Stimulated activated CD4-positive, alpha-beta T cell treated with anti-CD3 and anti-CD28 coated beads, TNF-alpha, amount 100 ng/mL, for 4 hours (primary cell): ENCODE results near the gene LDLRAP1.

Experiments used
- DNase-seq, 3 experiments: peaks; one replicate each; pipeline ENCODE4 v3.0.0-alpha.2; 2020; ENCODE audit warnings: low read depth in 3 of 3

The LDLRAP1 gene

DNA sequence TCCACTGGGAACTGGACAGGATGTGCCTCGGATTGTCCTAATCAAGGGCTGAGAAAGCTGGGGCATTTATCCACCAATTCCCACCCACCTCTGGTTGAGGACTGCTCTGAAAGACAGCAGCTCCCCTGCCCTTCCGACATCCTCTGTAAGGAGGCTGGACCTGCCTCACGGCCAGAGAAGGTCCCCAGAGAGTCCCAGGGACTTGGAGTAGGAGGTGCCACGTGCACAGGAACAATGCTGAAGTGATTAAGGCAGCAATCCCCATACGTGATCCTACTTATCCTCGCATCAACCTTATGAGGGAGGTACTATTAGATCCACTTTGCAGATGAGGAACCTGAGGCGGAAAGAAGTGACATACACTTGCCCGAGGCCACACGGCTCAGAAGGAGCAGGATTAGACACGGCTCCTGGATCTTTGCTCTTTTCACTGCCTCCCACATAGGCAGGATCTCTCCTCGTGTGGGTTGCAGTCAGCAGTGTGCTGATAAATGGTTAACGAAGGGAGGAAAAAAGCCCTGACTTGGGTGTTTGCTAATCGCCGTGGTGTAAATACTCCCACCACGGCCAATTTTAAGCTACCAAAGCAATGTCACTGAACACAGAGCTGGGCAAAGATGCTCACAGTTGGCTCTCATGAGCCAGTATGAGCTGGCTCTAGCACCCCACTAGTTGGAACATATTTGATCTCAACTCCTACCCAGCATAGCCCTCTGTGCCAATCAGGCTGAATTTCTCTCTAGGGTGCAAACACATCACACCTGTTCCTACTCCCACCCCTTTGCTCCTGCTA is 18.6 kb upstream of the LDLRAP1 start:
- no peak for DNase-seq

DNA sequence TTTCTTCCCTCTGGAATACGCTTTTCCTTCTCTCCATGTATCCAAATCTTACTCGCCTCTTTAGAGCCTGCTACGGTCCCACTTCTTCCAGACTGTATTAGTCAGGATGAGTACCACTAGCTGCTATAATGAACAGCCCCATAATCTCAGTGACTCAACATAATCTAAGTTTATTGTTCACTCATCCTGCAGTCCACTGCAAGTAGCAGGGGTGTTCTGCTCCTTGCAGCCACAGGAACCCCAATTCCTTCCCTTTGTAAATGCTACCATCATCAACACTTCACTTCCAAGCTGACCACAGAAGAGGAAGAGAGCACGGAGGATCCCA is 18.1 kb upstream of the LDLRAP1 start:
- no peak for DNase-seq

DNA sequence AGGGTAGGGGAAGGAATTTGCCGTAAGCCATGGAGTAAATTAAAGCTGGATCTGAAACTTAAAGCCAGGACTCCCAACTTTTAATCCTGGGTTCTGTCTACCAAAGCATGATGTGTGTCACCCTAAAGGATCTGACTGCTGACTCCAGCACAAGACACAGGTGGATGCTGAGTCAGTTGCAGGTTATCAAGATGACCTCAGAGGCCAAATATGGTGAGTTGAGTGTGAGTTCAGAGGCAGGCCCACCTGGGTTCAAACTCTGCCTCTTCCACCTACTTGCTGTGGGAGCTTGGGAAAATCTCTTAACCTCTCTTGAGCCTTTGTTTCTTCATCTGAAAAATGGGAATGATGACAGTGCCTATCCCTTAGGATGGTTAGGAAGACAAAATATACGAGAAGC is 16.7 kb upstream of the LDLRAP1 start:
- no peak for DNase-seq

DNA sequence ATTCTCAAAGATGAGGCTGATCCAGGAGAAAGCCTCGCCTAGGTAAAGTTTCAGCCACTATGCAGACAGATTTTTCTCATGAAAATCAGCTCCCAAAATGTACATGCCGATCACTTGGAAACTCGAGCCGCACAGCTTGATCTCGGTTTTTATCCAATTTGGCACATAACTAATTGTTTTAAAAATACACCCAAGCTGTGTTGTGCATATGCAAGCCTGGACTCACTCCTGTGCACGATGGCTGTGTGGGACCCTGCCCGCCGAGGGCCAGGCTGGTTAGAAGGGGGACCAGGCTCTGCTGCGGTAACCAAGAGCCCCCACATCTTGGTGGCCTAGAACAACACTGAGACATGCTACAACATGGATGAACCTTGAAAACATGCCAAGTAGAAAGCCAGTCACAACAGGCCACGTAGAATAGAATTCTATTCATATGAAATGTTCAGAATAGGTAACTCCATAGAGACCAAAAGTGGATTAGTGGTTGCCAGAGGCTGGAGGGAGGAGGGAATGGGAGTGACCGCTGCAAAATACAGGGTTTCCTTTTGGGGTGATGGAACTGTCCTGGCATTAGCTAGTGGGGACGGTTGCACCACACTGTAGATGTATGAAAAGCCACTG is 16.1 kb upstream of the LDLRAP1 start:
- DNase-seq, result no peak

DNA sequence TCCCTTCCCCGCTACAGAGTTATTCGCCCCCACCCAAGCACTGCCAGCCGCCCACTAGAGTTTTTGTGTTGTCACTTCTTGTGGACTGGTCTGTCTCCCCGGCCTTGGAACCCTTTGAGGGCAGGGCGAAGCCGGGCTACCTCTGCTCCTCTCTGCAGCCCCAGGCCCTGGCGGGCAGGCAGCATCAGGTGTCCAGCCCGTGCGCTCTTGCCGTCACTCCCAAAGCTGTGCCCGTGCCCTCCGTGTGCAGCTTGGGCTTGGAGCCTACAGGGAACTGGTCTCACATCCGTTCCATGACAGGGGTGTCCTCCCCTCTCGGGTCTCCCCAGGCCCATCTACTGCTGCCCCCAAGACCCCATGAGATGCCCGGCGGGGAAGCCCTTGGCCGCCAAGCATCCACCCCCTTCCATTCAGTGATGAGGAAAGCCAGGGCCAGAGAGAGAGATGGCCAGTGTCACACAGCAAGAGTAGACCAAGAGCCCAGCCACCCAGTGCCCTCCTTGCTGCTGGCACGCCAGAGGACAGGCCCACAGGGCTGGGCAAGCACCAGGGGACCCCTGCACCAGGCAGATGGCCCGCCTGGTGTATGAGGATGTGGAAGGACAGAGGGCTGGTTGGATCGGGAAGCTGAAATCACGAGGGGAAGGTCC is 15.3 kb upstream of the LDLRAP1 start:
- DNase-seq, result no peak

DNA sequence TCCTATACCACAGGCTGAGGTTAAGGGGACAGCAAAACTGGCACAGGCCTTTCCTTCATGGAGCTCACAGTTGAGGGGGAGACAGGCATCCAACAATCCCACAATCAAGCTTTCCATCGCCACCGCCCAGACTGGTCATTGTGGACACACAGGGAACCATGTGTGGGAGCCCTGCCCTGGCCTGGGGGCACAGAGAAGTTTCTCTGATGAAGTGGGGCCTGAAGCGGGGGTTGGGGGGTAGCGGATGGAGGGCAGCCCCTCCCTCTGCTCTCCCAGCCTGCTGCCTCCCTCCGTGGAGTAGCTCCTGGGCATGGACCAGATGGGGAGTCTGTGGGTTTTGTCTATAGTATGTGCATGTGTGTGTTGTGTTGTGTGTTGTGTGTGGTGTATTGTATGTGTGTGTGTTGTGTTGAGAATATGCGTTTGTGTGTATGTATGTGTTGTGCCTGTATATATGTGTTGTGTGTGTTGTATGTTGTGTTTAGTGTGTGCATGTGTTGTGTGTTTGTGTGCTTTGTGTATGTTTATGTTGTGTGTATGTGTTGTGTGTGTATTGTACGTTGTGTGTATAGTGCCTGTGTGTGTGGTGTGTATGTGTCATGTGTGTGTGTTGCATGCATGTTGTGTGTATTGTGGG is 14.4 kb upstream of the LDLRAP1 start:
- DNase-seq, result no peak

DNA sequence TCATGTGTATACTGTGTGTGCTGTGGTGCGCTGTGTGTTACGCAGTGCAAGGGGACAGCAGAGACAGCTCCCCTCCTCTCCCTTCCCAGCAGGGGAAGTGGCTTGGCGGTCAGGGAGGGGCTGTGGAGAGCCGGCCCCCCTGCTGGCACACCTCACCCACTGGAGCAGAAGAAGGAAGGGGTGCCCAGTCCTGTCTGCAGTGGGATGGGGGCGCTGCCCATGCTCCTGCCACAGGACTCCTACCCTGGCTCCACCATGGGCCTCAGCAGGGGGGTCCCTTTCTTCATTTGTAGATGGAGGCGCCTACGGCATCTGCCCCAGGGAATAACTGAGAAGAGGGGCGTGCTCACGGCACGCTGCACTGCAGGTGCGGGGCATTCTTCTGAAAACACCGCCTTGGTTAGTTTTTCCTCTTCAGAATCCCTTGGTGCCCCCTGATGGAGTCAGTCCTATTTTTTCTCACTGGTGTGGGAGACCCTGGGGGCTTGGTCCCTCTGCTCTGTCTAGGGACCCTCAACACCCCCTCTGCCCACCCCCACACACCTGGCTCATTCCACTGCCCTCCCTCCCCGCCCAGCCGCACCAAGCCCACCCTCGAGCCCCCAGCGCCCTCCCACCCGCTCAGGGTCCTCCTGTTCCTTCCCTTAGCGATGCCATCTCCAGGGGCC is 13.8 kb upstream of the LDLRAP1 start:
- no peak for DNase-seq

DNA sequence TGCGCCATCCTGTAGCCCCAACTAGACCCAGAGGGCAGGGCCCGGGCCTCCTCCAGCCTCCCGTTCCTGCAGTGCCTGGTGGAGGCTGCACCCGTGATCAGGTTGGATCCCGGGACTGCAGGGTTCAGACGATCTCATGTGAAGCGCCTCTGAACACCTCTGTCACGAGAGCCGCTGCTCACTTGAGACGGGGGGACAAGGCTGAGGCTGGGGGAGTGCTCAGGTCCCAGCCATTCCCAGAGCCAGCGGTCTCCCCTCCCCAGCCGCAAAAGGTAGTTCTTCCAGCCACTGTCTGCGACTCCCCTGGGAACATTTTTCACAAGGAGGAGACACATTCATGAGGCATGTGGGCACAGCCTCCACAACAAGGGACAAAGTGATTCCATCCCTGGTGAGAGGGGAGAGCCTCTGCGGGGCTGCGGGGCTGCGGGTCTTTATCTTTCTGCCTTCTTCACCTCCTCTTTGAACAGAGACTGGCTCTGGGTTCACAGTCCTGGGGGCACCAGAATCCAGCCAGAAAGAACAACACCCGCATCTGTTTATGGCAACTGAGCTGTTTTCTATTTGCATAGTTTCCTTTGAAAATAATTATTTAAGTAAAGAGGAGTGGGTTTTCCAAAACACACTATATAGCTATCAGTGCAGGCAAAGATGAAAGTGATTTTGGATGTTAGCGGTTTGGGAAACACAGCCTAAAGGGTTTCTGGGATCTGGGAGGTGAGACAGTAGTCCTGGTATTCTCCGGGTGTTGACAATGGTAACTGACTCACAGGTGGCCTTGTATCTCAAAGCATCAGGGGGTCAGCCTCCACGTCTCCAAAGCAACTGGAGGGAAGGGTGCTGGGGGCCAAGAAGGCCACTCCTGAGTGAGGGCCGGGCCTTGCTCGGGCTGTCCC is 13.0 kb upstream of the LDLRAP1 start:
- DNase-seq, result no peak

DNA sequence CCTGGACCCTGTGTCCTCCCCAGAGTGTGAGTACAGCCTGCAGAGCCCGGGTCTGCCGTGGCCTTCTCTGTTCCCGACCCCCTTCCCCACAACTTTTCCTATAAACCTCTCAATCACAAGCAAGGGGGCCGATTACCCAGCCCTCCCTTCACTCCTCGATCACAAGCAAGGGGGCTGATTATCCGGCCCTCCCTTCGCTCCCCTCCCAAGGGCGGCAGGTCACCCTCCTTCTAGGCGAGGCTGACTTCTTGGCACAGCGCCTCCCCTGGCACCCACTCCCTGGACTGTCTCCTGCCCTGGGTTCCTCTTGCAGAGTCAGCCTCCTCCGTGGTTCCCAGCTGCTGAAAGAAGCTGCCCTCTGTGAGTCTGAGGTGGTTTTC is 12.3 kb upstream of the LDLRAP1 start:
- no peak for DNase-seq

DNA sequence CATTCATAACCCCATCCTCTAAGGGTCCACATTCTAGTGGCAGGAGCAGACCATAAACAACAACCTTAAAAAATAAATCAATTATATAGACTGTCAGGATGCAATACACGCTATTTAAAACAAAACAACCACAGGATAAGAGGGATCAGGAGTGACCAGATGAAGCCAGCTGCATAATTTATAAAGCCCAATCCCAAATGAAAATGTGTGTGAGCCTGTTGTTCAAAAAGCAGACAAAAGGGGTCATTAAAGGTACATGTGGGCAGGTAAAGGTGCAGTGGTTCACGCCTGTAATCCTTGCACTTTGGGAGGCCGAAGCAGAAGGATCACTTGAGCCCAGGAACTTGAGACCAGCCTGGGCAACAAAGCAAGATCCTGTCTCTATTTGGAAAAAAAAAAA is 10.4 kb upstream of the LDLRAP1 start:
- DNase-seq, result no peak

DNA sequence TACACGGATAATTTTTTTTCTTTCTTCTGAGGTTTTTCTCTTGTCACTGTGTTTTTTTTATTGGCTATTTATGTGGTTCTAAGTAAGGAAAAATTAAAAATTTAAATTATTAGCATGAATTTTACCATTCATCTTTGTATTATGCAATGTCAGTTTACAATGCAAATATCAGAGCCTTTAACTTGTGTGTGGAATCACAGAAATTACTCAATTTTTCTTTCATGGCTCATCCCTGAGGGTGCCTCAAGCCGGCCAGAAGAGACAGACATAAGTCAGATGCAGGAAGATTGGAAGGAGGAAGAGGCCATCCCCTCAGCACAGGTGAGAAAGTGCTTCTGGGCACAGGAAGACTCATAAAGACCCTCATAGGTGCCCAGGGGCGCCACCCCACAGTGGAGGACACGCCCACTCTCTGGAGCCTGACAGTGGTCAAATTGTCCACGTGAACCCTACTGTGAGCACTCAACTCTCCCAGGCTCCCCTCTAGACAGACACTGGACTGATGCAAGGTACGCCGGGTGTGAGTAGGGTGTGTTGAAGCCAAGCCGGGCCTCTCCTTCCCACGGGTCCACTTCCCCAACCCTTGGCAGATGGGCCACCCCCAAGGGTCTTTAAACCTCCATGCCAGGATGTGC is 9.5 kb upstream of the LDLRAP1 start:
- DNase-seq, result no peak

DNA sequence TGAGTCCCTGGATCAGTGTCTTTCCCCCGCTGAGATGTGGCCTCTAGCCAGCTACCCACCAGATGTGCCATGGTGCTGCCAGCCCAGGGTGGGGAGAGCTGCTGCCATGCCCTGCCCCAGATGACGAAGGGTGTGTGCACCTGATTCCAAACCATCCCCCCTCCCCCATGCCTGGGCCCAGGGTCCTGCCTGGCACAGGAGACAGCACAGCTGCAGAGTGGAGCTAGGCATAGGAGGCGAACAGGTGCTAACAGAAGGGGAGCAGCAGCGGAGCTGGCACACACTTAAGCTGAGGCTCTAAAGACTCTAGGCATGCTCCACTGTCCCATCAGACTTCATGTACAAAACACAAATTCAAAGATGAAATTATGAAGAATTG is 9.0 kb upstream of the LDLRAP1 start:
- no peak for DNase-seq

DNA sequence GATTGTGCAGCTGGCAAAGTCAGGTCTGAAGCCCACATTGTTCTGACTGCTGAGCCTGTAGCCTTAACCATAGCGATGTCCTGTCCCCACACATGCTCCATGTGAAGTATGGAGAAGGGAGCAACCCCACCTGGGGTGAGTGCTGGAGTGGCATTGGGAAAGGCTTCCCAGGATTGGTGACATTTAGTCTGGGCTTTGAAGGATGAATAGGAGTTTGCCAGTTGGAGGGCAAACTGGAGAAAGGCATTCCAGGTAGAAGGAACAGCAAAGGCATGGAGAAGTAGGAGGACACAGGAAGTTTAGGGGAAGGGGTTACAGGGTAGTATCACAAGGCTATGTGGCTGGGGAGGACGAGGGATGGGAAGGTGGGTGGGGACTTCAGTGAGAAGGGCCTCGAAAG is 7.3 kb upstream of the LDLRAP1 start:
- DNase-seq, result no peak

DNA sequence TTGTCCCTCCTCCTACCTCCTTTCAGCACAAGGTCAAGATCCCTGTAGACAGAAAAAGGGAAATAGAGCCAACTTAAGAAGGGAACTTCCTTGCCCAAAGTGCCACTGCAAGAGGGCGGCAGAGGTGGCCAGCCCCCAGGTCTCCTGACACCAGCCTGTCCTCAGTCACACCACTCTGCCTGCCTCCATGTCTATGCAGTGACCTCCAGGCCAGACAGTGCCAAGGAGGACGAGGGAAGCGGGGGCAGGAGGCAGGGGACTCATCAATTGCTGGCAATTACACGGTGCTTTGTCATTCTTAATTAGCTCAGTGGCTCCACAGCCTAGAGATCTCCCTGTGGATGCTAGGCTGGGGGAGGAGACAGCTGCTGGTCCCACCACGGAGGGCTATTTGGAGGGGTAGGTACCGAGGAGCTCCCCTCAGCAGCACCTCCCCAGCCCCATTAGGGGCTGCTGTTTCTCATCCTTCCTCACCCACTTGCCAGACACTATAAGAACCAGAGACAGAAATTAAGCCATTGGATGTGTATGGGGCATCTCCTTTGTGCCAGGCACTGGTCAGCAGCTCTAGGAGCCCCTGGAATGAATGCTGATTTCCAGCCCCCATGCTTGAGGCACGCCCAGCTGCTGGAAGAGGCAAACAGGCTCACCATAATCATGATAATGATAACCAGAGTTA is 6.1 kb upstream of the LDLRAP1 start:
- no peak for DNase-seq

DNA sequence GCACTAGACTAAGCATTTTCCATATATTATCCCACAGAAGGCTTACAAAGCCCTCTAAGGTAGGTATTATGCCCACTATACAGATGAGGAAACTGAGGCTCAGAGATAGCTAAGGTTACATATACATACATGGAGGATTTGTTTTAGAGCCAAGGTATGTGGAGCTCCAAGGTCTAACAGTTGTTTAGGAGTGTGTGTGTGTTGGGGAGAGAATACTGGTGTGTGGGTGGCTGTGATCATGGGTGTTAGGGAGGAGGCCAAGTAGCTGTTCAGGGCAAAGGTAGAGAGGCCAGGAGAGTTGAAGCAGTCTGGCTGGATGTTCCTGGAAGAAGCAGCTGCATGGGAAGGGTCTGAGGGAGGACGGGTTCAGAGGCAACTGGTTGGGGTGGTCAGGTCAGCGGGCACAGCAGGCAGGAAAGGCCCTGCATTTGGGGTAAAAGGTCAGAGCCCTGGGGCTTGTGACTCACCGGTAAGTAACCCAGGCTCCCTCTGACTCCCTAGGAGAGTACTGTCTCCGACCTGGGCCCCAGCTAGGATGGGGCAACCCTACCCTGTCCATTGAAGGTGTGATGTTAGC is 5.1 kb upstream of the LDLRAP1 start:
- DNase-seq, result no peak

DNA sequence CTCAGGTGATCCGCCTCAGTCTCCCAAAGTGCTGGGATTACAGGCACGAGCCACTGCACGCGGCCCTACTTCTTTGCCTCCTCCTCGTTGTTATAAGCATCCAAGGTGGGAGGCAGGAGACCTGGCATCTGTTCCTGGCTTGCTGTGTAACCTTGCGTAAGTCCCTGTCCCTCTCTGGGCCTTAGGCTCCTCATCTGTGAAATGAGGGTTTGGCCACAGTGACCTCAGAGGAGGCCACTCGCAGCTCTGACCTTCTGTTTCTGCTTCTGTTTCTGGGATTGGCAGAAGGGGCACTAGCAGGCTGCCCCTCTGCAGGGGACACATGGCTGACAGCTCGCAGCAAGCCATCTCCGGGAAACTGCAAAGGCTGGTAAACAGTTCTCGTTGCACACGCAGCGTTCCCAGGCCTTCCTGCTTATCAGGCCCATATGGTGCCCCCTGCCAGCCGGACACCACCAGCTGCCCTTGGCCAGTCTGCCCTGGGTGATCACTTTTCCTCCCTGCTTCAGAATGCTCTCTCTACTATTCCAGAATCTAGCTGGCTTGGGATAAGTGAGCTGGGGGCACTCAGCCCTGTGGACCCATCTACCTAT is 2.6 kb upstream of the LDLRAP1 start:
- DNase-seq, result no peak

DNA sequence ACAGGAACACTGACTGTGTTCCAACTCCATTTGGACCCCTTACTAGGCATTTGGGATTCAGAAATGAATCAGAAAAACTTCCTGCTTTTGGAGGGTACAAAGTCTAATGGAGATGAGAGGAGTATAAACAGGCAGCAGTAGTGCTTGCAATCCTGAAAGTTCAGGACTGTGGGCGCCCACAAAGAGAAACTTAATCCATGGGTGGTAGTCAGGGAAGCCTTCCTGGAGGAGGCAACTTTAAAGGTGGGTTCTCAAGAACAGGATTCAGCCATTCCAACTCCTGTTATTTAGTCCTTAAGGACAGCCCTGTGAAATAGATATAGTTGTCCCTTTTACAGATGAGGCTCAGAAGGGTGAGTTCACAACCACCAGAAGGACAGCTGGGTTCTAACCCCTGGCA is 2.0 kb upstream of the LDLRAP1 start:
- no peak for DNase-seq

DNA sequence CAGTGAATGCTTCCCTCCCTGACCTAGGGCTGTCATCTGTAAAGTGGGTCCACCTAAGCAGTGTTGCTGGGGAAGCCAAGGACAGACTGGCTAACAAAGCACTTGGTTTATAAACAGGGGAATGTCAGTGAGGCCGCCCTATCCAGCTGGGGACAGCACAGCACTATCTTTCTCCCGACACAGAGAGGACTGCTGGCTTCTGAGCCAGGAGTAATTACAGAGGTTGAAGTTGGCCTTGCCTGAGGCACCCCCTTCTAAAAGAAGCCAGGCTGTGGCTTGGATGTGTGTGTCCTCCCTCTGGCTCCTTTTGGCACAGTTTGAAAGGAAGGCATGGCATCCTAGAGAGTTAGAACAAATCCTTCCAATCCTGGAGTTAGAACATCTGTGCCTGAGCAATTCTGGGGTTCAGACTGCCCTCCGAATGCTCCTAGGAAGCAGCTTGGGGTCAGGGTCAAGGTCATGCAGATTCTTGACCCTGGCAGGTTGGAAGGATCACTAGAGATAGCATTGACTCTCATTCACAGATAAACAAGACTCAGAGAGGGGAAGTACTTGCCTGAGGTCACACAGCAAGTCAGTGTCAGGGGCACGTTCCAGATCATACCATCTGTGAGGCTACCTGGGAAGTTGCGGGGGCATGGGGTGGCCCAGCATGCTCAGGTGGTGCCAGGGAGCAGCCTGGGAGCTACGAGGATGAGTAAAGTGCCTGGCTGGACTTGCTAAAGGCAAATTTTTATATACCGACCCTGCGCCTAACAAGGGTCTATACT is 1.3 kb upstream of the LDLRAP1 start:
- DNase-seq, result no peak

DNA sequence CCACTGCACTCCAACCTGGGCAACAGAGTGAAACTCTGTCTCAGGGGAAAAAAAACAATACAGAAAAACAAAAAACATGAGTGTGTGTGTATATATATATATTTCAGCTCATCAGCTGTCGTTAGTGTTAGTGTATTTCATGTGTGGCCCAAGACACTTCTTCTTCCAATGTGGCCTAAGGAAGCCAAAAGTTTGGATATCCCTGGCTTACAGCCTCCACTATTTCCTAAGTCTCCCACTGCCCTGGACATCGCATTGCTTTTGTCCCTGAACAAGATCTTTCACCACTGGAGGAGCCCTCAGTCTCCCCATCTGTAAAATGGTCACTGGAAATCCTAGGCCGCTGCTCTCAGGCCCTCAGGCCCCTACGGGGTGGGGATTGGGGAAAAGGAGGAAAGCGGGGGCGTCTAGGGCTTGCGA is 391 bp upstream of the LDLRAP1 start:
- DNase-seq, result no peak
